Mesenteric fat pad (tissue), 1 donor: Measurements from ENCODE around the gene TSPYL2. TPM values are rescaled to one million over a fixed set of nuclear protein-coding genes. Genes with fewer than 3 reads are reported as not detected.

Source experiments
- DNase-seq: peaks from one replicate; pipeline ENCODE4 v3.0.0-alpha.2; 2020; ENCODE audit warnings: low spot score
- total RNA-seq: library from RNA; stranded (reverse); fragmentation: NEBNext Ultra II Directional; extraction: Animal tissue kit (Norgen Biotek cat#: 25700); gene quantifications from one replicate; pipeline ENCODE4 v1.2.1, GENCODE V29; 2021
- donor health status: DM: yes; HTN: yes; CAD: no.

The TSPYL2 gene
- total RNA-seq, 1 donor from 2014 or later = 33.8 TPM

DNA sequence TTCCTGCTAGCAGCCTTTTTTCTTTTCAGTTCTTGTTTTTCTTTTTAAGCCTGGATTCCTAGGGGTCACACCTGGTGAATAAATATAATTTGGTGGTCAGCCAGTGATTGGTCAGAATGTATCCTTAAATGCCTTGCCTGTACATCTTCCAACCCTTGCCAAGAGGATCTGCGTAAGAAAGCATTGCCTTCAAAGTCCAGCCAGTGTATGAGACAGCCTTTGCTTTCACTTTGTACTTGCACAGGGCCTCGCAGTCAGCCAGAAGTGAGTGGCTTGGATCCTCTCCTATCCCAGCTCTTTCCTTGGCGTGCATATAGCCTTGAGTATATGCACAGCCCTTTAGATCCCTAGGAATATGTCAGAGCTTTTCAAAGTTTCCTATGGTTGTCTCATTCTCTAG, 33.9 kb downstream of the TSPYL2 start:
- no peak for DNase-seq

DNA sequence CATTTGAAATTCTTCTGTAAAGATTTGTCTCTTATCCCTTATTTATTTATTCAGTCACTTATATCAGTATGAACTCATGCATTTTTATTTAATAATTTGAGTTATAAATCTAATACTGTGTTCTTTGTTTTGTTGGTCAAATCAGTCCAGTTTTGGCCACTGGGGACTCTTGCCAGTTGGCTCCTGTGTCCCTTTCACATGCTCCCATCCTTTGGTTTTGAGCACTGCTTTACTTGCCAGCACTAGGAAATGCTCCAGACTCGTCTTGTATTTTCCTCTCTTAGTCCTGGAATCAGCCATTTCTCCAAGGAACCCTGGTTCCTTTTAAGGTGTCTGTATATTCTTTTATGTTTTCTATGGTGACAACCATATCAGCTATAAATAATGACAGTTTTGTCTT, 39.8 kb downstream of the TSPYL2 start:
- no peak for DNase-seq

DNA sequence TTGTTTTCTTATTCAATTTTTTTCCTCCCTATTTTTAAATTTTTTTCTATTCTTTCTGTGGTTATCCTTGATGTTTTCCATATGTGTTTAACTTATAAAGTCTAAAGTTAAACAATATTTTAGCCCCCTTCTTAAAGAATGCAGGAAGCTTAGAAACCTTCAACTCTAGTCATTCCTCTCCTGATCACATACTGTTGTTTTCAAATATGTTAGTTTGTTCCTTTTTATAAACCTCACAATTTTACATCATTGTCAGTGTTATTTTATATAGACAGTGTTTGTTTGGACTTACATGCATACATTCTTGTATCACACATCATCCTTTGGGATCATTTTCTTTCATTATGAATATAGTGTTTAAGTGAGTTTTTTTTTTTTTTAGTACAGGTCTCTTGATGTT, 43.3 kb downstream of the TSPYL2 start:
- no peak for DNase-seq

GRCh38 chrX:53126377-53126776, 44.2 kb downstream of the TSPYL2 start:
- no peak for DNase-seq

GRCh38 chrX:53128097-53128749, 46.1 kb downstream of the TSPYL2 start:
- DNase-seq = no peak

DNA sequence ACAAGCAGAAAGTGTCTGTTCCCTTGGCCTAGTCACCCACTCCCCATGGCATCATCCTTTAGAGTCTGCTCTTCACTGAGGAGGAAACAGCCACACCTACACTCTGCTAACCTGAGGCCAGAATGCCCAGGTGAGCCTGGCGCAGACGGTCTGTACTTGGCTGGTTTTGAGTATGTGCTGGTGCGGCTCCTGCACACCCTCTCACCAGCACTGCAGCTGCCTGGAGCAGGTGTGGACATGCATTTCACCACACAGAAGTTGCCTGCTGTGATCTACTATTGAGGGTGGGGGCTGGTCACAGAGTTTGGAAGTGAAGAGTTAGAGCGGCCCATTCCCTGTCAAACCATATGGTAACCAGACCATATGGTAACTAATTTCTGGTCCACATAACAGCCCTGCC, 51.2 kb downstream of the TSPYL2 start:
- DNase-seq = no peak

GRCh38 chrX:53135581-53135980, 53.4 kb downstream of the TSPYL2 start:
- no peak for DNase-seq

Other genes starting within 250 kb of the TSPYL2 start
- not detected for gene XAGE3, start 214.3 kb upstream of the TSPYL2 start, total RNA-seq
- gene FAM156B, start 185.0 kb upstream of the TSPYL2 start, total RNA-seq = 28.5 TPM
- 31.8 TPM for gene FAM156A, start 123.8 kb upstream of the TSPYL2 start, total RNA-seq
- 1.9 TPM for gene GPR173, start 33.6 kb upstream of the TSPYL2 start, total RNA-seq
- gene KANTR, start 11.8 kb downstream of the TSPYL2 start, total RNA-seq = 10.2 TPM
- 77.6 TPM for gene KDM5C, start 142.8 kb downstream of the TSPYL2 start, total RNA-seq
- gene IQSEC2, start 199.2 kb downstream of the TSPYL2 start, total RNA-seq = 15.4 TPM